ENCODE measurements around the gene PRICKLE3.

- TF ChIP-seq POLR2A (IDR thresholded peaks at IDR 0.05) (peak in 1 of 2 donors; percentile 32), CTCF (IDR thresholded peaks at IDR 0.05) (peak; percentile 40 to 81 (median 67)), POLR2AphosphoS5 (IDR thresholded peaks at IDR 0.05; ENCODE audit: insufficient read depth in 1 of 2, low read depth in 1 of 2) (peak in 1 of 2 donors; percentile 90)
Observed at GRCh38 chrX:49155900-49156837, 30.0 kb downstream of the PRICKLE3 start.
